OCI-LY7 (cell line): ENCODE data around the gene PRSS50. TPM values are rescaled to one million over a fixed set of nuclear protein-coding genes. Genes with fewer than 3 reads are reported as not detected.

ENCODE experiments used
- BruUV-seq: library from RNA; stranded (reverse); fragments of 400-500 nt; replicated peaks from 2 replicates; lab custom pipeline; 2021; lab: Mats Ljungman, UMichigan
- CTCF ChIA-PET: fragments of 300-600 bp; sonication (Branson Sonifier 250); formaldehyde crosslinking; loops from one replicate; lab custom pipeline; 2022; ENCODE audit warnings: antibody characterized with exemption; ENCODE audit not compliant: unreplicated experiment; lab: Charles Lee
- POLR2A ChIA-PET: fragments of 300-600 bp; sonication (Branson Sonifier 250); formaldehyde crosslinking; loops from one replicate; lab custom pipeline; 2022; ENCODE audit warnings: antibody characterized with exemption; lab: Charles Lee
- DNase-seq: peaks from one replicate; pipeline ENCODE4 v3.0.0-alpha.2; 2015; ENCODE audit warnings: low spot score
- H2AFZ ChIP-seq: fragments of 200-600 bp; sonication (generic), shearing (Covaris generic); 2 replicates; pipeline ENCODE4 v1.6.1; 2014; ENCODE audit warnings: mild to moderate bottlenecking, antibody characterized with exemption, low read length, moderate library complexity
- H3K27ac ChIP-seq: fragments of 200-600 bp; sonication (generic); 2 replicates; pipeline ENCODE4 v1.5.1; 2014; ENCODE audit warnings: mixed run types, low read depth, mild to moderate bottlenecking, moderate library complexity, low read length, inconsistent platforms; ENCODE audit not compliant: poor library complexity, severe bottlenecking
- H3K36me3 ChIP-seq: fragments of 200-600 bp; sonication (generic); 2 replicates; pipeline ENCODE4 v1.6.1; 2014; ENCODE audit warnings: mild to moderate bottlenecking, antibody characterized with exemption, low read length, moderate library complexity, mixed read lengths; ENCODE audit not compliant: insufficient read depth
- H3K4me1 ChIP-seq: fragments of 200-600 bp; sonication (generic); 2 replicates; pipeline ENCODE4 v1.5.1; 2014; ENCODE audit warnings: mild to moderate bottlenecking, low read length; ENCODE audit not compliant: insufficient read depth, poor library complexity, severe bottlenecking
- H3K4me2 ChIP-seq: fragments of 200-600 bp; sonication (generic); 2 replicates; pipeline ENCODE4 v1.6.1; 2014; ENCODE audit warnings: mild to moderate bottlenecking, low read length
- H3K4me3 ChIP-seq: fragments of 200-600 bp; sonication (generic); 2 replicates; pipeline ENCODE4 v1.5.1; 2014; ENCODE audit warnings: mild to moderate bottlenecking, low read depth, low read length; ENCODE audit not compliant: poor library complexity, severe bottlenecking
- H3K79me2 ChIP-seq: fragments of 200-600 bp; sonication (generic); 2 replicates; pipeline ENCODE4 v1.6.1; 2016; ENCODE audit warnings: low read depth, mild to moderate bottlenecking, low read length, moderate library complexity, mixed read lengths; ENCODE audit not compliant: insufficient read depth
- H3K9me2 ChIP-seq: fragments of 200-600 bp; sonication (generic); 2 replicates; pipeline ENCODE4 v1.6.1; 2016; ENCODE audit warnings: mild to moderate bottlenecking, low read length, mixed read lengths; ENCODE audit not compliant: insufficient read depth
- H3K9me3 ChIP-seq: fragments of 200-600 bp; sonication (generic); 2 replicates; pipeline ENCODE4 v1.6.1; 2014; ENCODE audit warnings: mild to moderate bottlenecking, mixed run types, low read length, mixed read lengths
- H4K20me1 ChIP-seq: fragments of 200-600 bp; sonication (generic); 2 replicates; pipeline ENCODE4 v1.6.1; 2014; ENCODE audit warnings: mild to moderate bottlenecking, antibody characterized with exemption, low read length, moderate library complexity, mixed read lengths; ENCODE audit not compliant: insufficient read depth
- CTCF ChIP-seq: fragments of 200-600 bp; sonication (generic); conservative IDR thresholded peaks from 2 replicates; pipeline ENCODE4 v1.5.1; 2014; ENCODE audit warnings: mild to moderate bottlenecking, antibody characterized with exemption, low read length, moderate library complexity, mixed read lengths
- EZH2phosphoT487 ChIP-seq: fragments of 200-600 bp; sonication (generic); IDR thresholded peaks from 2 replicates; pipeline ENCODE4 v1.6.1; 2018; ENCODE audit warnings: low read depth, borderline replicate concordance, mild to moderate bottlenecking, mixed run types, antibody characterized with exemption, low read length, moderate library complexity, mixed read lengths
- intact Hi-C: fragments of 100-400 bp; cut with micrococcal nuclease; formaldehyde crosslinking; loops from one replicate; pipeline ENCODE4 v1.10.0; 2022; ENCODE audit not compliant: unreplicated experiment
- total RNA-seq, 2 experiments: library from RNA; depleted of rRNA in 1 of 2; stranded (reverse); fragments of >200 nt in 1 of 2; shearing (Covaris generic) in 1 of 2; gene quantifications; 2 replicates each; pipeline ENCODE4 v1.2.3, GENCODE V29; 2014 to 2022

The PRSS50 gene
- total RNA-seq, 2 experiments from 2014 or later: not detected

GRCh38 chr3:46734773-46735172, 17.1 kb upstream of the PRSS50 start:
- no peaks in the 10 kb centered on the region for H4K20me1 ChIP-seq
- H3K4me1 ChIP-seq: no peaks in the 10 kb centered on the region
- TF ChIP-seq CTCF (no peak), EZH2phosphoT487 (no peak)
- POLR2A ChIA-PET: interaction anchor here (0.8 kb wide), 1 partner anchor 602 kb away, joined by 3 read pairs; no protein-coding TSS in a partner anchor
- no peaks in the 10 kb centered on the region for H3K9me2 ChIP-seq
- CTCF ChIA-PET: no interaction called here
- no peak overlapping the region for H3K27ac ChIP-seq
- BruUV-seq: no TSS peak
- no peaks in the 10 kb centered on the region for H3K9me3 ChIP-seq
- intact Hi-C loops: no loop called here
- no peak for DNase-seq
- no peak overlapping the region for H3K4me2 ChIP-seq
- H3K36me3 ChIP-seq: no peaks in the 10 kb centered on the region
- H2AFZ ChIP-seq: no peak overlapping the region
- H3K4me3 ChIP-seq: no peak overlapping the region
- H3K79me2 ChIP-seq: no peaks in the 10 kb centered on the region

DNA sequence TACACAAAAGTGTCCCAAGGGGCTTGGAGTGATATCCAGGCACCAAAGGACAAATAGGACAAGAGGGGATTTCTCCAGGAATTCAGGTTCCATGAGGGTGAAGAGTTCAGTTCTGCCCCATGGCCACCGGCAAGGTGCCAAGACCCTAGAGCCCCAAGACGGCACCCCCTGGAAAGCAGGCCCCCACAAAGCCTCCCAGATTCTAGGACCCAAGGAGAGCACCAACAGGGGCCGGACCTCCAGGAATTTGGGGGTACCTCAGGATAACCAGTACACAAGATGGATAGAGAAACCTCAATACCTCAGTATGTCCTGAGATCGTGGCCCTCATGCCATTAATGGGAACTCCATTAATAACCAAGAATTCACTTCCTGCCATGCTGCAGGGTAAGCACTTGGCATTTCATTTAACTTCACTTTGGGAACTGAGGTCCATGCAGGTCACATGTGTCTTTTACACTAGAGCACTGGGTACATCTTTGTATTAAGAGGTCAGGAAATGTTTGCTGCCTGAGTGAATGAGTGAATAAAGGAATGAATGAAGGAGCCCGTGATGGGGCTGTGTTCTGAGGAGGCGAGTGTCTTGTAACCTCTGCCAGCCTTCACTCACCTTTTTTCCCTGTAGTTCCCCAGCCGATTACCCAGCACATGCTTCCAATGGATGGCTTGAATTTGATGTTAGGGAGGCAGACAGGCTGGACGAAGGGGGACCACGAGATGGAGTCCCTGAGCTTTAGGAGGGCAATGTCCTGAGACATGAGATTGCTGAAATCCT, 15.5 kb upstream of the PRSS50 start:
- TF ChIP-seq CTCF: no peak
- no peak for TF ChIP-seq EZH2phosphoT487
- no peaks in the 10 kb centered on the region for H3K9me3 ChIP-seq
- POLR2A ChIA-PET: no interaction called here

DNA sequence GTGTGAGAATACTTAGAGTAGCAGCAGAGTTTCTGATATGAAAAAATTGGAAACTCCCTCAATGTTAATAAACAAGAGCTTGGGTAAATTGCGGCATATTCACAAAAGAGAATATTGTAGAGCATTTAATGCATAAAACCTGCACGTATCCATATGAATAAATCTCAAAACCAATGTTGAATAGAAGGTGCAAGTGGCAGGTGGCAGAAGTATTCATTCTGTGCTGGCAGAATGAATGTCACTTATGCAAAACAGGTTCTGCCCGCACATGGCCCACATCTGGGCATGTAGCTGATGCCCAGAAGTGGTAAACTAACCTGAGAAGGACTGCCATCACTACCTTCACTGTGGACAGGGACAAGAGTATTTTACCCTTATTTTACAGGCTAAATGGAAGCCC, 14.1 kb upstream of the PRSS50 start:
- POLR2A ChIA-PET: no interaction called here

More for the DNA sequence above, 15.5 kb upstream of the PRSS50 start:
- no peak for DNase-seq
- BruUV-seq: no TSS peak
- Histone ChIP-seq H3K79me2 (no peaks in the 10 kb centered on the region), H3K36me3 (no peaks in the 10 kb centered on the region), H3K4me1 (no peaks in the 10 kb centered on the region), H4K20me1 (no peaks in the 10 kb centered on the region), H3K9me2 (no peaks in the 10 kb centered on the region), H2AFZ (no peak overlapping the region), H3K4me2 (no peak overlapping the region), H3K27ac (no peak overlapping the region), H3K4me3 (no peak overlapping the region)
- CTCF ChIA-PET: no interaction called here
- intact Hi-C loops: no loop called here

More for the DNA sequence above, 14.1 kb upstream of the PRSS50 start:
- no peak overlapping the region for H2AFZ ChIP-seq
- H3K4me3 ChIP-seq: no peak overlapping the region
- intact Hi-C loops: no loop called here
- no peaks in the 10 kb centered on the region for H3K36me3 ChIP-seq
- CTCF ChIA-PET: no interaction called here
- no peak overlapping the region for H3K27ac ChIP-seq
- H3K4me2 ChIP-seq: no peak overlapping the region
- no peak for DNase-seq
- H3K79me2 ChIP-seq: no peaks in the 10 kb centered on the region
- H3K4me1 ChIP-seq: no peaks in the 10 kb centered on the region
- no peaks in the 10 kb centered on the region for H3K9me3 ChIP-seq
- no peaks in the 10 kb centered on the region for H3K9me2 ChIP-seq
- no peak for TF ChIP-seq EZH2phosphoT487
- no peak for TF ChIP-seq CTCF
- no TSS peak for BruUV-seq
- H4K20me1 ChIP-seq: no peaks in the 10 kb centered on the region
